Liver (tissue), 9 donors: Measurements from ENCODE around the gene SNCAIP. TPM values are rescaled to one million over a fixed set of nuclear protein-coding genes. Genes with fewer than 3 reads are reported as not detected.

Experiments used
- DNase-seq: peaks from one replicate; pipeline ENCODE4 v3.0.0-alpha.2; 2017; ENCODE audit warnings: low spot score
- H3K27ac ChIP-seq, 2 donors: one replicate each; pipeline ENCODE4 v1.7.0; 2013; ENCODE audit warnings: inconsistent platforms in 2 of 2, low read length in 2 of 2, control low read depth in 1 of 2, low read depth in 1 of 2, mild to moderate bottlenecking in 1 of 2
- H3K27me3 ChIP-seq, 4 donors: one replicate each; pipeline versions ENCODE4 v1.6.1 to v1.7.0; 2013; ENCODE audit warnings: low read length in 3 of 4, inconsistent platforms in 1 of 4, mild to moderate bottlenecking in 1 of 4, moderate library complexity in 1 of 4; ENCODE audit not compliant: control insufficient read depth in 4 of 4, insufficient read depth in 4 of 4
- H3K36me3 ChIP-seq, 4 donors: one replicate each; pipeline versions ENCODE4 v1.6.1 to v1.7.0; 2013; ENCODE audit warnings: low read length in 3 of 4, mild to moderate bottlenecking in 3 of 4, low read depth in 1 of 4, moderate library complexity in 1 of 4; ENCODE audit not compliant: control insufficient read depth in 4 of 4, insufficient read depth in 3 of 4
- H3K4me1 ChIP-seq, 4 donors: one replicate each; pipeline versions ENCODE4 v1.6.1 to v1.7.0; 2013; ENCODE audit warnings: low read length in 3 of 4, mild to moderate bottlenecking in 3 of 4, moderate library complexity in 1 of 4; ENCODE audit not compliant: control insufficient read depth in 4 of 4, insufficient read depth in 4 of 4
- H3K4me3 ChIP-seq, 3 donors: one replicate each; pipeline versions ENCODE4 v1.6.1 to v1.7.0; 2013; ENCODE audit warnings: low read length in 3 of 3, control low read depth in 1 of 3, low read depth in 1 of 3, mild to moderate bottlenecking in 1 of 3
- H3K9ac ChIP-seq, 2 donors: one replicate each; pipeline ENCODE4 v1.7.0; 2013; ENCODE audit warnings: low read length in 2 of 2, mild to moderate bottlenecking in 2 of 2, moderate library complexity in 2 of 2, control low read depth in 1 of 2, low read depth in 1 of 2
- H3K9me3 ChIP-seq, 4 donors: one replicate each; pipeline versions ENCODE4 v1.6.1 to v1.7.0; 2013; ENCODE audit warnings: low read length in 3 of 4; ENCODE audit not compliant: control insufficient read depth in 4 of 4
- ATF3 ChIP-seq: IDR thresholded peaks from 2 replicates; pipeline ENCODE4 v1.6.1; 2016; ENCODE audit warnings: antibody characterized with exemption
- CTCF ChIP-seq: fragments of 150-350 bp; IDR thresholded peaks from 2 replicates; pipeline ENCODE4 v1.5.1; 2017; ENCODE audit warnings: improper control_type of control experiment, low read depth, low read length; ENCODE audit not compliant: missing input control
- EGR1 ChIP-seq, 2 donors: IDR thresholded peaks; 2 replicates each; pipeline ENCODE4 v1.6.1; 2016 to 2018; ENCODE audit warnings: antibody characterized with exemption in 2 of 2, low read depth in 2 of 2
- FOXA1 ChIP-seq: IDR thresholded peaks from 2 replicates; pipeline ENCODE4 v1.6.1; 2016; ENCODE audit warnings: antibody characterized with exemption
- FOXA2 ChIP-seq: IDR thresholded peaks from 2 replicates; pipeline ENCODE4 v1.6.1; 2016; ENCODE audit warnings: antibody characterized with exemption
- GABPA ChIP-seq, 2 donors: IDR thresholded peaks in 1 of 2; conservative IDR thresholded peaks in 1 of 2; 2 replicates each; pipeline ENCODE4 v1.6.1; 2016; ENCODE audit warnings: antibody characterized with exemption in 2 of 2, mild to moderate bottlenecking in 1 of 2, moderate library complexity in 1 of 2
- HNF4A ChIP-seq, 2 donors: conservative IDR thresholded peaks; 2 replicates each; pipeline ENCODE4 v1.6.1; 2016; ENCODE audit warnings: antibody characterized with exemption in 2 of 2, mild to moderate bottlenecking in 2 of 2
- HNF4G ChIP-seq: IDR thresholded peaks from 2 replicates; pipeline ENCODE4 v1.6.1; 2016; ENCODE audit warnings: antibody characterized with exemption
- JUND ChIP-seq, 2 donors: IDR thresholded peaks; 2 replicates each; pipeline ENCODE4 v1.6.1; 2016; ENCODE audit warnings: antibody characterized with exemption in 2 of 2
- MAX ChIP-seq: IDR thresholded peaks from 2 replicates; pipeline ENCODE4 v1.6.1; 2016; ENCODE audit warnings: antibody characterized with exemption
- NR2F2 ChIP-seq: IDR thresholded peaks from 2 replicates; pipeline ENCODE4 v1.6.1; 2016; ENCODE audit warnings: antibody characterized with exemption
- RAD21 ChIP-seq, 2 donors: IDR thresholded peaks; 2 replicates each; pipeline ENCODE4 v1.6.1; 2016; ENCODE audit warnings: antibody characterized with exemption in 2 of 2, mild to moderate bottlenecking in 2 of 2
- REST ChIP-seq: IDR thresholded peaks from 2 replicates; pipeline ENCODE4 v1.6.1; 2016; ENCODE audit warnings: antibody characterized with exemption, mild to moderate bottlenecking
- RXRA ChIP-seq, 2 donors: IDR thresholded peaks; 2 replicates each; pipeline ENCODE4 v1.6.1; 2017 to 2018; ENCODE audit warnings: antibody characterized with exemption in 2 of 2, mild to moderate bottlenecking in 1 of 2
- SP1 ChIP-seq: IDR thresholded peaks from 2 replicates; pipeline ENCODE4 v1.6.1; 2018; ENCODE audit warnings: antibody characterized with exemption, mild to moderate bottlenecking
- TAF1 ChIP-seq: conservative IDR thresholded peaks from 2 replicates; pipeline ENCODE4 v1.6.1; 2016; ENCODE audit warnings: antibody characterized with exemption, mild to moderate bottlenecking
- YY1 ChIP-seq: IDR thresholded peaks from 2 replicates; pipeline ENCODE4 v1.6.1; 2016; ENCODE audit warnings: antibody characterized with exemption, mild to moderate bottlenecking
- ZBTB33 ChIP-seq: IDR thresholded peaks from 2 replicates; pipeline ENCODE4 v1.6.1; 2016; ENCODE audit warnings: antibody characterized with exemption
- WGBS: extraction: QIAGEN DNeasy Blood & Tissue Kit; methylation state at CpG from one replicate; pipeline ENCODE4 v1.1.7; 2013; 5-methylcytosine and 5-hydroxymethylcytosine counted together
- polyA plus RNA-seq, 2 donors: library from polyadenylated mRNA; stranded (reverse) in 1 of 2; unstranded in 1 of 2; fragments of 200-250 nt in 1 of 2; fragments of >200 nt in 1 of 2; fragmentation: Nextera tagmentation in 1 of 2; extraction: Ambion mirVana in 1 of 2; gene quantifications; one replicate each; pipeline versions ENCODE4 v1.2.1 to v1.2.3, GENCODE V29; 2013 to 2015
- total RNA-seq, 2 donors: library from RNA; depleted of rRNA; stranded (reverse); fragments of >200 nt; gene quantifications; one replicate each; pipeline ENCODE4 v1.2.3, GENCODE V29; 2014
- donor health status: healthy.
- donor health status: healthy.
- donor health status: healthy.
- donor health status: healthy.
- donor health status: healthy.

The SNCAIP gene
- total and polyA plus RNA-seq, 4 donors: 0.17 to 2.1 (median 0.74) TPM

- TF ChIP-seq EGR1 (IDR thresholded peaks at IDR 0.05; ENCODE audit: low read depth in 2 of 2) (no peak), HNF4A (conservative IDR thresholded peaks at IDR 0.05) (no peak), JUND (IDR thresholded peaks at IDR 0.05) (no peak)
These were observed 188.4 kb downstream of the SNCAIP start (continued) for GRCh38 chr5:122500245-122501088.

GRCh38 chr5:122501089-122501435 lies 189.0 kb downstream of the SNCAIP start:
- Histone ChIP-seq H3K9me3 (no peaks in the 10 kb centered on the region), H3K4me3 (no peak overlapping the region), H3K9ac (no peak overlapping the region), H3K27me3 (no peaks in the 10 kb centered on the region), H3K36me3 (no peaks in the 10 kb centered on the region), H3K4me1 (no peaks in the 10 kb centered on the region), H3K27ac (no peak overlapping the region)
- 60% methylated on average over 2 of the region's 2 CpGs for WGBS
- no peak for DNase-seq
- TF ChIP-seq YY1 (no peak), CTCF (no peak), SP1 (no peak), HNF4G (no peak), JUND (IDR thresholded peaks at IDR 0.05) (no peak), GABPA (IDR thresholded peaks at IDR 0.05 in 1 of 2, conservative IDR thresholded peaks at IDR 0.05 in 1 of 2) (no peak), MAX (no peak), NR2F2 (no peak), ATF3 (no peak), EGR1 (IDR thresholded peaks at IDR 0.05; ENCODE audit: low read depth in 2 of 2) (no peak), ZBTB33 (no peak), RXRA (IDR thresholded peaks at IDR 0.05) (no peak), HNF4A (conservative IDR thresholded peaks at IDR 0.05) (no peak), RAD21 (IDR thresholded peaks at IDR 0.05) (no peak), FOXA2 (no peak), REST (no peak), FOXA1 (no peak), TAF1 (no peak)
